ENCODE results near the gene FREM3.

Gene FREM3

DNA sequence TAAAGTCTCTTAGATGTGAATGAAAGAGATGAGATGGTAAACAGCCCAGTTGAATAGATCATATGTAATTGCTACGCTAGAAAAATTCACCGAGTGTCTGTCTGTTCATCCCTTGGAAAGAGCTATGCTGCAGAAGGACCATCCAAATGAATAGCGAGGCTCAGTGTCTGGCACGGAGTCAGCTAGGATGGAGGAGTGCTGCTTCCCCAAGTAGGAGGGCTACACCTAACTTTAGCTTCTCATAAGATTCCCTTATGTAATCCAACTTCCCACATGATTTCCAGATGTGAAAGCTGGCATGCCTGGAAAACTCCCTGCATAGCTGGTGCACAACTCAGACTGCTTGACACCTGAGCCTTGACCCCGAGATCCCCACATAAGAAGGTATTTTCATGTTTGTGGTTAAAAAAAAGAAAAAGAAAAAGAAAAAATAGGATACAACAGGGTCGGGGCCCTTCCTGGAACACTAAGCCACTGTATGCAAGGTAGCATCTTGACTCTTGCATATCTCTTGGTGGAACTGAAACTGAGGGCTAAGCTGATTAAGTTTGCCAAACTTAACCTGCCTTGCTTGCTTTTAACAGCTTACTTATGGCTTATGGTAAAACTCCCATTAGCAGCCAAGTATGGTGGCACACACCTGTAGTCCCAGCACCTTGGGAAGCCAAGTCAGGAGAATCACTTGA lies 82.3 kb downstream of the FREM3 start:
- no peak for TF ChIP-seq CTCF (conservative IDR thresholded peaks at IDR 0.05; ENCODE audit: low read length)
- peak; percentile 8 for DNase-seq (ENCODE audit: low read depth)
- no peak overlapping the region for H3K4me3 ChIP-seq (ENCODE audit: low read length)

GRCh38 chr4:143616771-143617170 lies 83.7 kb downstream of the FREM3 start:
- H3K4me3 ChIP-seq (ENCODE audit: low read length): no peak overlapping the region
- peak; percentile 6 for DNase-seq (ENCODE audit: low read depth)
- no peak for TF ChIP-seq CTCF (conservative IDR thresholded peaks at IDR 0.05; ENCODE audit: low read length)

- DNase-seq (ENCODE audit: low read depth): no peak
- no peak for TF ChIP-seq CTCF (conservative IDR thresholded peaks at IDR 0.05; ENCODE audit: low read length)
These were observed 91.0 kb downstream of the FREM3 start for GRCh38 chr4:143609492-143609891.

GRCh38 chr4:143606480-143606879 lies 94.0 kb downstream of the FREM3 start:
- no peak for DNase-seq (ENCODE audit: low read depth)
- TF ChIP-seq CTCF (conservative IDR thresholded peaks at IDR 0.05; ENCODE audit: low read length): no peak
- H3K4me3 ChIP-seq (ENCODE audit: low read length): no peak overlapping the region

More at GRCh38 chr4:143609492-143609891, 91.0 kb downstream of the FREM3 start:
- H3K4me3 ChIP-seq (ENCODE audit: low read length): no peak overlapping the region

DNA sequence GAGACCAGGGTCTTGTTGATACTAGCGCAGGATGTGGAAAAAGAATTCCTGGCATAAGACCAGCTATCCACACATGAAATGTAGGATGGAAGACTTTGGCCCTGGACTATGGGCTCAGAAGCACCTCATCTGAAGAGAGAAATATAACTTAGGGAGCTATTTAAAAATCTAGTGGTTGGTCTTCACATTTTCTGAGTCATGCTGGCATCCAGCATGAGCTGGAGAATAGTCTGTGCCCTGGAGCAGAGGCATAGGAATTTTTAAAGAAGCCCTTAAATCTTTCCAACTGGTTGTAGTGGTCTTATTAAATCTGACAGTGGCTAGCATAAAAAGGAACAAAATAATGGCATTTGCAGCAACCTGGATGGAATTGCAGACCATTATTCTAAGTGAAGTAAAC lies 100.6 kb downstream of the FREM3 start:
- DNase-seq (ENCODE audit: low read depth): no peak
- TF ChIP-seq CTCF (conservative IDR thresholded peaks at IDR 0.05; ENCODE audit: low read length): no peak

DNA sequence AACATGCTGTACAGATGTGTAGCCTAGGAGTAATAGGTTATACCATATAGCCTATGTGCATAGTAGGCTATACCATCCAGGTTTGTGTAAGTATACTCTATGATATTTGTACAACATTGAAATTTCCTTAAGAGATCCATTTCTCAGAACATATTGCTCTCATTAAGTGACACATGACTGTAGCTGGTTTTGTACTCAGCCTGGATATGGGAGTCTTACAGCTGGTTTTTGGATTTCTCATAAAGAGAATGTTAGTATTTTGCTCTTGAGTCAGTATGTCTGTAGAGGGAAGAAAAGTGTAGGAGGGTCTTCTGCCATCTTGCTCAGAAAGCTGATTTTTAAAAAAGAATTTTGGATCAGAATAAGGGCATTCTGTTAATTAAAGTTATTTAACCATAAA lies 101.7 kb downstream of the FREM3 start:
- H3K4me3 ChIP-seq (ENCODE audit: low read length): no peak overlapping the region
- DNase-seq (ENCODE audit: low read depth): no peak
- TF ChIP-seq CTCF (conservative IDR thresholded peaks at IDR 0.05; ENCODE audit: low read length): no peak

More for the DNA sequence above, 100.6 kb downstream of the FREM3 start:
- no peak overlapping the region for H3K4me3 ChIP-seq (ENCODE audit: low read length)

DNA sequence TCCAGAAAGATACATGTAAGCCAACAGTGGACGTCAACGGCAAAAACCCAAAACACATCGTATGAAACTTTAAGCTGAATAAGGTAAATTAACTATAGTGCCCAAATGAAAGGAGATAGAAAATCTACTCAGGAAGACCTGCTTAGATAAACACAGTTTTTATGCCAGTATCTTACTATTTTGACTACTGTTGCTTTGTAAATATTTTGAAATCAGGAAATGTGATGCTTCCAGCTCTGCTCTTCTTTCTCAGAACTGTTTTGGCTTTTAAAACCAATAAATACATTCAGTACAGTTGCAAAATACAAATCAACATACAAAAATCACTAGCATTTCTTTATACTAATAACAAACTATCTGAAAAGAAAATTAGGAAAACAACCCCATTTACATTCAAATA lies 103.2 kb downstream of the FREM3 start:
- TF ChIP-seq CTCF (conservative IDR thresholded peaks at IDR 0.05; ENCODE audit: low read length): no peak
- H3K4me3 ChIP-seq (ENCODE audit: low read length): no peak overlapping the region
- DNase-seq (ENCODE audit: low read depth): no peak

All from AG10803 (cell line).